ENCODE measurements around the gene DMGDH. TPM values are rescaled to one million over a fixed set of nuclear protein-coding genes. Genes with fewer than 3 reads are reported as not detected.

Gene DMGDH
- total RNA-seq, 2 experiments from 2014 or later = 0.50 to 0.86 TPM

DNA sequence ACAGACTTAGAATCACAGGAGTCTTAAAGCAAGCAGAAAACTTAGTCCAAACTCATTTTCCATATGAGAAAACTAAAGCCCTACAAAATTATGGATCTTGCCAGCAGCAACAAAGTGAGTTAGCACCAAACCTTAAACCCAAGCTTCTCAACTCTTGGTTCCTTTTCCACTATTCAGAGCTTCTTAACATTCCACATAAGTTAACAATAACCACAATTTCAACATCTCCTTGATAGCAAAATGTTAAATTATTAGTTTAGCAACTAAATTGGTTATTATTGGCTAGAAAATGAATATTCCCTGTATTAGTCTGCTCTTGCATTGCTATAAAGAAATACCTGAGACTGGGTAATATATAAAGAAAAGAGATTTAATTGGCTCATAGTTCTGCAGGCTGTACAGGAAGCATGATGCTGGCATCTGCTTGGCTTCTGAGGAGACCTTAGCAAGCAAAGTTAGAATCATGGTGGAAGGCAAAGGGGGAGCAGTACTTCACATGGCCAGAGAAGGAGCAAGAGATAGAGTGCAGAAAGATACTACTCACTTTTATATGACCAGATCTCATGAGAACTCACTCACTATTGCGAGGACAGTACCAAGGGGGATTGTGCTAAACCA lies 58.1 kb downstream of the DMGDH start:
- H3K4me1 Mint-ChIP-seq = no peaks in the 10 kb centered on the region
- intact Hi-C loops (cut with DNase I, micrococcal nuclease) = no loop called here
- peaks cover 6% of the 10 kb centered on the region for H3K9me3 Mint-ChIP-seq (ENCODE audit: low read depth)
- H3K27me3 Mint-ChIP-seq = peaks cover 10% of the 10 kb centered on the region
- H3K36me3 Mint-ChIP-seq (ENCODE audit: low read depth) = no peaks in the 10 kb centered on the region
- DNase-seq (no peak), ATAC-seq (no peak)
- ChIA-PET POLR2A (no interaction called here), CTCF (interaction anchor here (0.6 to 6.6 kb wide), 3 partner anchors 11 to 112 kb away, joined by 3 to 61 read pairs (median 4); no protein-coding TSS in a partner anchor)
- no peak overlapping the region for H3K4me3 Mint-ChIP-seq
- no peak overlapping the region for H3K27ac Mint-ChIP-seq

DNA sequence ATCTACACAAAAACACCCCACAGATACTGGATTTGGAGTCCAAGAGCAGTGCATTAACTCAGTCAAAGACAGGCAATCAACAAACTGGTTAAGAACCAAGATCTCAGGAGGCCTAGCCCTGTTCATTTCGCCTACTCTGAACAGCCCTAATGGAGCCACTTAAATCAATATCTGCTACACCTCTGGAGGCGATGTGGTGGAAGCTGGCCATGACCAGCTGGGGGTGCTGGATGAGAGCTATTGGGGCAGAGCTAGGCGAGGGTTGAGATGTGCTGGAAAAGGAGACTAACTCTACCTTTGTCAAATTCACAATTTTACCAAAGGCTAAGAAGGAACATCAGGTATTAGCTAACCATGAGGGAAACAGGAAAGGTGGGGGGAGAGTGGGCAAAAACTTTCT lies 61.1 kb downstream of the DMGDH start:
- Mint-ChIP-seq H3K27ac (no peak overlapping the region), H3K4me3 (no peak overlapping the region), H3K36me3 (ENCODE audit: low read depth) (no peaks in the 10 kb centered on the region), H3K4me1 (no peaks in the 10 kb centered on the region), H3K9me3 (ENCODE audit: low read depth) (peaks cover 6% of the 10 kb centered on the region), H3K27me3 (peaks cover 10% of the 10 kb centered on the region)
- ATAC-seq = no peak
- intact Hi-C loops (cut with DNase I, micrococcal nuclease) = no loop called here
- DNase-seq = no peak
- ChIA-PET CTCF (interaction anchor here (1.1 to 6.6 kb wide), 2 partner anchors 14 to 124 kb away, joined by 5 to 61 read pairs; no protein-coding TSS in a partner anchor), POLR2A (no interaction called here)

DNA sequence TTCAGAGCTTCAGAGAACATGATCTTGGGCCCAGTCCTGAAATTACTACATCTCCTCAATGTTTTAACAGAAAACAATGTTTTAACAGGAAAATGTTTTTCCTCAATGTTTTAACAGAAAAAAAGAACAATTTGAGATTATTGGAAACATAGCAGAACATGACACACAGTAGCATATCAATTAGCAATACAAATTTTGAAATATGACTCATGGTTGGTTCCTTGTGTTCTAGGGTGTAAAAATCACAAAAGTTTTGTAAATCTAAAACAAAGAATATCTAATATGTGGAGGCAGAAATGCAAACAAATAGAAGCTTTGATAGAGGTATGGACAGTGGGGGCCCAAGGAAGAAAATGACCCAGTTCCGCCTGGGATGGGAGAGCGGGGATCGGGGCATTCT lies 61.6 kb downstream of the DMGDH start:
- DNase-seq (no peak), ATAC-seq (no peak)
- Mint-ChIP-seq H3K4me1 (no peaks in the 10 kb centered on the region), H3K27ac (no peak overlapping the region), H3K27me3 (peaks cover 10% of the 10 kb centered on the region), H3K4me3 (no peak overlapping the region), H3K36me3 (ENCODE audit: low read depth) (no peaks in the 10 kb centered on the region), H3K9me3 (ENCODE audit: low read depth) (peaks cover under 1% of the 10 kb centered on the region)
- ChIA-PET POLR2A (no interaction called here), CTCF (interaction anchor here (1.1 to 6.6 kb wide), 2 partner anchors 14 to 125 kb away, joined by 5 to 61 read pairs; no protein-coding TSS in a partner anchor)
- intact Hi-C loops (cut with DNase I, micrococcal nuclease) = no loop called here

GRCh38 chr5:79005936-79006631 lies 63.4 kb downstream of the DMGDH start:
- no peak for DNase-seq
- no peak for ATAC-seq
- H3K9me3 Mint-ChIP-seq (ENCODE audit: low read depth) = no peaks in the 10 kb centered on the region
- no peak overlapping the region for H3K27ac Mint-ChIP-seq
- no peaks in the 10 kb centered on the region for H3K4me1 Mint-ChIP-seq
- POLR2A ChIA-PET = no interaction called here
- intact Hi-C loops (cut with DNase I, micrococcal nuclease) = no loop called here
- CTCF ChIA-PET = interaction anchor here (6.6 kb wide), 1 partner anchor 16 kb away, joined by 61 read pairs; no protein-coding TSS in a partner anchor
- peaks cover 12% of the 10 kb centered on the region for H3K27me3 Mint-ChIP-seq
- no peak overlapping the region for H3K4me3 Mint-ChIP-seq
- H3K36me3 Mint-ChIP-seq (ENCODE audit: low read depth) = no peaks in the 10 kb centered on the region

DNA sequence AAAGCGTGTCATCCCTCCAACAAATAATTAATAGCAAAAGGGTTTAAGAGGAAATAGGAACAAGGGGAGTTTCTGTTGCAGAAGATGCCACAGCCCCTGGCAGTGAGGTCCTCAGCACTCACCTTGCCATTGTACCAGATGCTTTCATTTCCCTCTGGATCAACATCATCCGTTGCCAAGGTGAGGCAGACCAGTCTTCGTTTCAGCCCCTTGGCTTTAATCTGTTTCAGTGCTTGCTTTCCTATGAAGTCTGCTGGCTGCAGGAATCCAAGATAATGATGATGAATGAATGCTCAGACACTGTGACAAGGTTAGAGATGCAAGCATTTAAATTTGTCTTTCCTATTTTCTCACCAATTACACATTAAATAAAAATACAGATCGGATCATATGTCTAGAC lies 64.3 kb downstream of the DMGDH start:
- intact Hi-C loops (cut with DNase I, micrococcal nuclease) = no loop called here
- CTCF ChIA-PET = no interaction called here
- no peaks in the 10 kb centered on the region for H3K4me1 Mint-ChIP-seq

GRCh38 chr5:79002374-79002773 lies 67.1 kb downstream of the DMGDH start:
- CTCF ChIA-PET = no interaction called here
- no peaks in the 10 kb centered on the region for H3K36me3 Mint-ChIP-seq (ENCODE audit: low read depth)
- H3K9me3 Mint-ChIP-seq (ENCODE audit: low read depth) = no peaks in the 10 kb centered on the region
- no peak overlapping the region for H3K27ac Mint-ChIP-seq
- H3K4me3 Mint-ChIP-seq = no peak overlapping the region
- no peaks in the 10 kb centered on the region for H3K4me1 Mint-ChIP-seq
- peaks cover 17% of the 10 kb centered on the region for H3K27me3 Mint-ChIP-seq
- POLR2A ChIA-PET = no interaction called here
- no peak for DNase-seq
- intact Hi-C loops (cut with DNase I, micrococcal nuclease) = no loop called here
- no peak for ATAC-seq

More for the DNA sequence above, 64.3 kb downstream of the DMGDH start:
- POLR2A ChIA-PET = no interaction called here
- H3K4me3 Mint-ChIP-seq = no peak overlapping the region
- ATAC-seq = no peak
- H3K27me3 Mint-ChIP-seq = peaks cover 12% of the 10 kb centered on the region
- DNase-seq = no peak
- no peaks in the 10 kb centered on the region for H3K36me3 Mint-ChIP-seq (ENCODE audit: low read depth)
- H3K27ac Mint-ChIP-seq = no peak overlapping the region
- H3K9me3 Mint-ChIP-seq (ENCODE audit: low read depth) = no peaks in the 10 kb centered on the region

- Mint-ChIP-seq H3K27ac (no peak overlapping the region), H3K4me1 (no peaks in the 10 kb centered on the region), H3K36me3 (ENCODE audit: low read depth) (no peaks in the 10 kb centered on the region), H3K9me3 (ENCODE audit: low read depth) (no peaks in the 10 kb centered on the region), H3K27me3 (peaks cover 17% of the 10 kb centered on the region), H3K4me3 (no peak overlapping the region)
- CTCF ChIA-PET = interaction anchor here (2.4 kb wide), 1 partner anchor 21 kb away, joined by 6 read pairs; no protein-coding TSS in a partner anchor
- POLR2A ChIA-PET = no interaction called here
- DNase-seq (no peak), ATAC-seq (no peak)
- intact Hi-C loops (cut with DNase I, micrococcal nuclease) = no loop called here
Observed at GRCh38 chr5:79001471-79001870, 68.0 kb downstream of the DMGDH start.

- DNase-seq (no peak), ATAC-seq (no peak)
- Mint-ChIP-seq H3K27ac (no peak overlapping the region), H3K9me3 (ENCODE audit: low read depth) (no peaks in the 10 kb centered on the region), H3K4me3 (no peak overlapping the region), H3K4me1 (peaks cover 5% of the 10 kb centered on the region), H3K36me3 (ENCODE audit: low read depth) (no peaks in the 10 kb centered on the region), H3K27me3 (peaks cover 7% of the 10 kb centered on the region)
- ChIA-PET CTCF (interaction anchor here (0.7 kb wide), 1 partner anchor 36 kb away, joined by 3 read pairs; no protein-coding TSS in a partner anchor), POLR2A (no interaction called here)
- intact Hi-C loops (cut with DNase I, micrococcal nuclease) = no loop called here
Observed at GRCh38 chr5:78997090-78997489, 72.4 kb downstream of the DMGDH start.

- intact Hi-C loops (cut with DNase I, micrococcal nuclease) = no loop called here
- Mint-ChIP-seq H3K9me3 (ENCODE audit: low read depth) (no peaks in the 10 kb centered on the region), H3K27ac (no peak overlapping the region), H3K4me1 (peaks cover 5% of the 10 kb centered on the region), H3K27me3 (peaks cover 5% of the 10 kb centered on the region), H3K4me3 (no peak overlapping the region), H3K36me3 (ENCODE audit: low read depth) (no peaks in the 10 kb centered on the region)
- ATAC-seq (no peak), DNase-seq (no peak)
- CTCF ChIA-PET = interaction anchor here (0.7 kb wide), 1 partner anchor 12 kb away, joined by 3 read pairs; no protein-coding TSS in a partner anchor
- POLR2A ChIA-PET = interaction anchor here (0.6 kb wide), 1 partner anchor 10 kb away, joined by 3 read pairs; no protein-coding TSS in a partner anchor
Observed at GRCh38 chr5:78995521-78996007, 73.9 kb downstream of the DMGDH start.

GRCh38 chr5:78993165-78993564 lies 76.3 kb downstream of the DMGDH start:
- DNase-seq = no peak
- H3K4me3 Mint-ChIP-seq = no peak overlapping the region
- ChIA-PET POLR2A (no interaction called here), CTCF (interaction anchor here (2.1 kb wide), 1 partner anchor 32 kb away, joined by 8 read pairs; no protein-coding TSS in a partner anchor)
- H3K36me3 Mint-ChIP-seq (ENCODE audit: low read depth) = no peaks in the 10 kb centered on the region
- no peaks in the 10 kb centered on the region for H3K27me3 Mint-ChIP-seq
- intact Hi-C loops (cut with DNase I, micrococcal nuclease) = no loop called here
- peaks cover 7% of the 10 kb centered on the region for H3K4me1 Mint-ChIP-seq
- H3K27ac Mint-ChIP-seq = no peak overlapping the region
- peak; percentile 57 for ATAC-seq
- H3K9me3 Mint-ChIP-seq (ENCODE audit: low read depth) = no peaks in the 10 kb centered on the region

- H3K4me1 Mint-ChIP-seq = peaks cover 7% of the 10 kb centered on the region
- intact Hi-C loops (cut with DNase I, micrococcal nuclease) = no loop called here
- CTCF ChIA-PET = no interaction called here
- no peak overlapping the region for H3K27ac Mint-ChIP-seq
- H3K36me3 Mint-ChIP-seq (ENCODE audit: low read depth) = no peaks in the 10 kb centered on the region
- POLR2A ChIA-PET = interaction anchor here (0.7 kb wide), 1 partner anchor 28 kb away, joined by 4 read pairs; no protein-coding TSS in a partner anchor
- ATAC-seq = no peak
- DNase-seq = no peak
- H3K9me3 Mint-ChIP-seq (ENCODE audit: low read depth) = no peaks in the 10 kb centered on the region
- no peaks in the 10 kb centered on the region for H3K27me3 Mint-ChIP-seq
- H3K4me3 Mint-ChIP-seq = no peak overlapping the region
Observed at GRCh38 chr5:78992146-78992545, 77.3 kb downstream of the DMGDH start.

Data from activated CD4-positive, alpha-beta T cell treated with anti-CD3 and anti-CD28 coated beads for 36 hours (primary cell).